Measurements from ENCODE around the gene RBM26. TPM values are rescaled to one million over a fixed set of nuclear protein-coding genes. Genes with fewer than 3 reads are reported as not detected.

Gene RBM26
- polyA plus RNA-seq, 1 of the 3 experiments (the other 2 are of a cell fraction), result 12.5 TPM

DNA sequence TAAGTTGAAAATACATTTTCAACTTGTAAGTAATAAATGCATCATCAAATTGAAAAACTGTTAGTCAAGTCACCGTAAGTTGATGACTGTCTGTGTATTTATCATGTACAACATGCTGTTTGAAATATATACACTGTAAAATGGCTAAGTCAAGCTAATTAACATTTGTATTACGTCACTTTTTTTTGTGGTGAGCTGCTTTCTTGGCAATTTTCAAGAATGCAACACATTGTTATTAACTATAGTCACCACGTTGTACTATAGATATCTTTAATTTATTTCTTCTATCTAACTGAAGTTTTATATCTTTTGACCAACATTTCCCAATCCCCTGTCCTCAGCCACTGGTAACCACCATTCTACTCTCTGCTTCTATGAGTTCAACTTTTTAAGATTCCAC lies 57.0 kb downstream of the RBM26 start (continued):
- TF ChIP-seq MEF2A (IDR thresholded peaks at IDR 0.05; ENCODE audit: borderline replicate concordance, low read depth), result no peak

DNA sequence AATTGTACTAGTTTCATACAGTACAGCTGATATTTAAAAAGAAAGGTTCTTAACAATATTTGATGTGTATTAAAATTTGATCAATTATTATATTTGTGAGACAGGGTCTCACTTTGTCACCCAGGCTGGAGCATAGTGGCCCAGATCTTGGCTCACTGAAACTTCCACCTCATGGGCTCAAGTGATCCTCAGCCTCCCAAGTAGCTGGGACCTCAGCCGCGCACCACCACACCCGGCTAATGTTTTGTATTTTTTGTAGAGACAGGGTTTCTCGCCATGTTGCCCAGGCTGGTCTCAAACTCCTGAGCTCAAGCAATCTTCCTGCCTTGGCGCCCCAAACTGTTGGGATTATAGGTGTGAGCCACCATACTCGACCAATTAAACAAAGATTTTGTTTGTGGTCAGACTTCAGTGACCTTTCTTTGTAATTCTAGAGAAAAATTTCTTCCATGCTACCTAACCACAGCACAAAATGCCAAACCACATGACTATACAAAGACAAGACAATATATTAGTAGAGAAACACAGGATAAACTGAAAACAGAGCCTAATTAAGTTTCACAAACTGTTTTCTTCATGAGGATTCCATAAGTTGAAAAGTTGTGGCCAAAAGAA lies 59.6 kb downstream of the RBM26 start:
- CTCF ChIA-PET, result interaction anchor here (2.0 kb wide), 1 partner anchor 17 kb away, joined by 6 read pairs; no protein-coding TSS in a partner anchor
- WGBS (ENCODE audit: low lambda C conversion rate), result 96% methylated on average over 6 of the region's 6 CpGs
- H3K4me2 ChIP-seq, result no peak overlapping the region
- POLR2A ChIA-PET, result no interaction called here
- peaks cover 4% of the 10 kb centered on the region for H3F3A ChIP-seq (replicated peaks; ENCODE audit: insufficient read depth)
- H3K79me2 ChIP-seq (ENCODE audit: insufficient read depth), result peaks cover 3% of the 10 kb centered on the region; the same call in 1 of the 2 replicates
- DNase-seq, result no peak
- H3K36me3 ChIP-seq (replicated peaks in 1 of 2; ENCODE audit: control insufficient read depth in 1 of 2, insufficient read depth in 2 of 2, low read length in 1 of 2), result peaks cover 68 to 81% of the 10 kb centered on the region in 2 experiments
- no peak overlapping the region for H3K9ac ChIP-seq
- no peaks in the 10 kb centered on the region for H3K4me1 ChIP-seq (ENCODE audit: control insufficient read depth in 1 of 2, insufficient read depth in 2 of 2, low read depth in 1 of 2, low read length in 1 of 2)
- H3K27ac ChIP-seq (ENCODE audit: low read depth in 2 of 2, low read length in 1 of 2), result no peak overlapping the region
- H3K27me3 ChIP-seq (ENCODE audit: insufficient read depth), result no peaks in the 10 kb centered on the region
- 0 out of 2 replicates have a peak, but pooled peaks cover 3% of the 10 kb centered on the region for H3K9me2 ChIP-seq
- no peak for TF ChIP-seq RAD21 (IDR thresholded peaks at IDR 0.05; ENCODE audit: low read length)
- TF ChIP-seq USF2 (IDR thresholded peaks at IDR 0.05; ENCODE audit: borderline replicate concordance, low read depth, low read length), result no peak
- TF ChIP-seq MAX (IDR thresholded peaks at IDR 0.05; ENCODE audit: low read depth), result no peak
- no peak for TF ChIP-seq CHD2 (IDR thresholded peaks at IDR 0.05; ENCODE audit: low read length, partially characterized antibody)
- TF ChIP-seq FOXM1 (IDR thresholded peaks at IDR 0.05; ENCODE audit: low read depth), result no peak
- no peak for TF ChIP-seq ELF1 (IDR thresholded peaks at IDR 0.05)
- no peak for TF ChIP-seq POLR2AphosphoS5 (IDR thresholded peaks at IDR 0.05; ENCODE audit: low read depth, low read length)
- no peak for TF ChIP-seq RXRA (IDR thresholded peaks at IDR 0.05; ENCODE audit: borderline replicate concordance, low read depth)
- no peak for TF ChIP-seq TCF12 (IDR thresholded peaks at IDR 0.05)
- no peak for TF ChIP-seq CTCF (IDR thresholded peaks at IDR 0.05)
- no peak for TF ChIP-seq MXI1 (IDR thresholded peaks at IDR 0.05; ENCODE audit: low read depth, low read length)
- TF ChIP-seq FOXJ3 (CRISPR knock-in tag; IDR thresholded peaks at IDR 0.05), result no peak
- TF ChIP-seq MEF2A (IDR thresholded peaks at IDR 0.05; ENCODE audit: borderline replicate concordance, low read depth), result no peak
- TF ChIP-seq NFIC (IDR thresholded peaks at IDR 0.05; ENCODE audit: borderline replicate concordance), result no peak
- H2AFZ ChIP-seq (ENCODE audit: low read depth), result no peak overlapping the region
- H3K9me3 ChIP-seq, result no peaks in the 10 kb centered on the region
- no peak overlapping the region for H3K4me3 ChIP-seq (ENCODE audit: low read depth in 2 of 2, low read length in 1 of 2)
- no peaks in the 10 kb centered on the region; the same call in 1 of the 2 replicates for H4K20me1 ChIP-seq (ENCODE audit: insufficient read depth)

Measured in SK-N-SH (cell line).